ENCODE data around the gene KRT3. TPM values are rescaled to one million over a fixed set of nuclear protein-coding genes. Genes with fewer than 3 reads are reported as not detected.
A peak's percentile ranks its signal among the peaks of the same experiment; 100 is the strongest.

The KRT3 gene
- total RNA-seq (2014; rRNA removed; shearing (Covaris generic)): not detected in 2 replicates

- no peak for DNase-seq (ENCODE audit: low read depth)
Observed at GRCh38 chr12:52795694-52796428, at the start of gene KRT3. Gene KRT3, minus strand, starts transcription at chr12:52796117. Its CDS starts 75 bp downstream, at chr12:52796042.

- DNase-seq (ENCODE audit: low read depth): no peak
Observed at GRCh38 chr12:52844386-52844785, 48.5 kb upstream of the KRT3 start.

- DNase-seq (ENCODE audit: low read depth): no peak
Observed at GRCh38 chr12:52839436-52840105, 43.7 kb upstream of the KRT3 start.

- DNase-seq (ENCODE audit: low read depth): no peak
Observed at GRCh38 chr12:52838609-52839435, 42.9 kb upstream of the KRT3 start.

GRCh38 chr12:52837781-52838608 is 42.1 kb upstream of the KRT3 start:
- DNase-seq (ENCODE audit: low read depth): peak; percentile 34

GRCh38 chr12:52837413-52837741 is 41.5 kb upstream of the KRT3 start:
- DNase-seq (ENCODE audit: low read depth): peak; percentile 82

- DNase-seq (ENCODE audit: low read depth): no peak
Observed at GRCh38 chr12:52836491-52837412, 40.8 kb upstream of the KRT3 start.

GRCh38 chr12:52836042-52836466 is 40.1 kb upstream of the KRT3 start:
- DNase-seq (ENCODE audit: low read depth): peak; percentile 72

- DNase-seq (ENCODE audit: low read depth): no peak
Observed at GRCh38 chr12:52835271-52836041, 39.5 kb upstream of the KRT3 start.

GRCh38 chr12:52834727-52835001 is 38.7 kb upstream of the KRT3 start:
- no peak for DNase-seq (ENCODE audit: low read depth)

GRCh38 chr12:52833922-52834726 is 38.2 kb upstream of the KRT3 start, which contains the start of gene KRT79:
Gene KRT79, minus strand, starts transcription at chr12:52834311. Its CDS starts 51 bp downstream, at chr12:52834260.
- no peak for DNase-seq (ENCODE audit: low read depth)

- no peak for DNase-seq (ENCODE audit: low read depth)
Observed at GRCh38 chr12:52832985-52833905, 37.3 kb upstream of the KRT3 start.

GRCh38 chr12:52832451-52832850 is 36.5 kb upstream of the KRT3 start:
- no peak for DNase-seq (ENCODE audit: low read depth)

- DNase-seq (ENCODE audit: low read depth): no peak
Observed at GRCh38 chr12:52831251-52831650, 35.3 kb upstream of the KRT3 start.

GRCh38 chr12:52829986-52830770 is 34.3 kb upstream of the KRT3 start:
- DNase-seq (ENCODE audit: low read depth): no peak

GRCh38 chr12:52828591-52829021 is 32.7 kb upstream of the KRT3 start:
- DNase-seq (ENCODE audit: low read depth): no peak

- no peak for DNase-seq (ENCODE audit: low read depth)
Observed at GRCh38 chr12:52828156-52828555, 32.2 kb upstream of the KRT3 start.

All from M059J (cell line).